Liver (tissue), 9 donors: Measurements from ENCODE around the gene MRPL37. TPM values are rescaled to one million over a fixed set of nuclear protein-coding genes. Genes with fewer than 3 reads are reported as not detected.

Experiments
- DNase-seq: peaks from one replicate; pipeline ENCODE4 v3.0.0-alpha.2; 2017; ENCODE audit warnings: low spot score
- H3K27ac ChIP-seq, 2 donors: one replicate each; pipeline ENCODE4 v1.7.0; 2013; ENCODE audit warnings: inconsistent platforms in 2 of 2, low read length in 2 of 2, control low read depth in 1 of 2, low read depth in 1 of 2, mild to moderate bottlenecking in 1 of 2
- H3K27me3 ChIP-seq, 4 donors: one replicate each; pipeline versions ENCODE4 v1.6.1 to v1.7.0; 2013; ENCODE audit warnings: low read length in 3 of 4, inconsistent platforms in 1 of 4, mild to moderate bottlenecking in 1 of 4, moderate library complexity in 1 of 4; ENCODE audit not compliant: control insufficient read depth in 4 of 4, insufficient read depth in 4 of 4
- H3K36me3 ChIP-seq, 4 donors: one replicate each; pipeline versions ENCODE4 v1.6.1 to v1.7.0; 2013; ENCODE audit warnings: low read length in 3 of 4, mild to moderate bottlenecking in 3 of 4, low read depth in 1 of 4, moderate library complexity in 1 of 4; ENCODE audit not compliant: control insufficient read depth in 4 of 4, insufficient read depth in 3 of 4
- H3K4me1 ChIP-seq, 4 donors: one replicate each; pipeline versions ENCODE4 v1.6.1 to v1.7.0; 2013; ENCODE audit warnings: low read length in 3 of 4, mild to moderate bottlenecking in 3 of 4, moderate library complexity in 1 of 4; ENCODE audit not compliant: control insufficient read depth in 4 of 4, insufficient read depth in 4 of 4
- H3K4me3 ChIP-seq, 3 donors: one replicate each; pipeline versions ENCODE4 v1.6.1 to v1.7.0; 2013; ENCODE audit warnings: low read length in 3 of 3, control low read depth in 1 of 3, low read depth in 1 of 3, mild to moderate bottlenecking in 1 of 3
- H3K9ac ChIP-seq, 2 donors: one replicate each; pipeline ENCODE4 v1.7.0; 2013; ENCODE audit warnings: low read length in 2 of 2, mild to moderate bottlenecking in 2 of 2, moderate library complexity in 2 of 2, control low read depth in 1 of 2, low read depth in 1 of 2
- H3K9me3 ChIP-seq, 4 donors: one replicate each; pipeline versions ENCODE4 v1.6.1 to v1.7.0; 2013; ENCODE audit warnings: low read length in 3 of 4; ENCODE audit not compliant: control insufficient read depth in 4 of 4
- EGR1 ChIP-seq, 2 donors: IDR thresholded peaks; 2 replicates each; pipeline ENCODE4 v1.6.1; 2016 to 2018; ENCODE audit warnings: antibody characterized with exemption in 2 of 2, low read depth in 2 of 2
- FOXA1 ChIP-seq: IDR thresholded peaks from 2 replicates; pipeline ENCODE4 v1.6.1; 2016; ENCODE audit warnings: antibody characterized with exemption
- FOXA2 ChIP-seq: IDR thresholded peaks from 2 replicates; pipeline ENCODE4 v1.6.1; 2016; ENCODE audit warnings: antibody characterized with exemption
- GABPA ChIP-seq, 2 donors: IDR thresholded peaks in 1 of 2; conservative IDR thresholded peaks in 1 of 2; 2 replicates each; pipeline ENCODE4 v1.6.1; 2016; ENCODE audit warnings: antibody characterized with exemption in 2 of 2, mild to moderate bottlenecking in 1 of 2, moderate library complexity in 1 of 2
- HNF4A ChIP-seq, 2 donors: conservative IDR thresholded peaks; 2 replicates each; pipeline ENCODE4 v1.6.1; 2016; ENCODE audit warnings: antibody characterized with exemption in 2 of 2, mild to moderate bottlenecking in 2 of 2
- HNF4G ChIP-seq: IDR thresholded peaks from 2 replicates; pipeline ENCODE4 v1.6.1; 2016; ENCODE audit warnings: antibody characterized with exemption
- JUND ChIP-seq, 2 donors: IDR thresholded peaks; 2 replicates each; pipeline ENCODE4 v1.6.1; 2016; ENCODE audit warnings: antibody characterized with exemption in 2 of 2
- NR2F2 ChIP-seq: IDR thresholded peaks from 2 replicates; pipeline ENCODE4 v1.6.1; 2016; ENCODE audit warnings: antibody characterized with exemption
- RAD21 ChIP-seq, 2 donors: IDR thresholded peaks; 2 replicates each; pipeline ENCODE4 v1.6.1; 2016; ENCODE audit warnings: antibody characterized with exemption in 2 of 2, mild to moderate bottlenecking in 2 of 2
- RXRA ChIP-seq, 2 donors: IDR thresholded peaks; 2 replicates each; pipeline ENCODE4 v1.6.1; 2017 to 2018; ENCODE audit warnings: antibody characterized with exemption in 2 of 2, mild to moderate bottlenecking in 1 of 2
- SP1 ChIP-seq: IDR thresholded peaks from 2 replicates; pipeline ENCODE4 v1.6.1; 2018; ENCODE audit warnings: antibody characterized with exemption, mild to moderate bottlenecking
- TAF1 ChIP-seq: conservative IDR thresholded peaks from 2 replicates; pipeline ENCODE4 v1.6.1; 2016; ENCODE audit warnings: antibody characterized with exemption, mild to moderate bottlenecking
- YY1 ChIP-seq: IDR thresholded peaks from 2 replicates; pipeline ENCODE4 v1.6.1; 2016; ENCODE audit warnings: antibody characterized with exemption, mild to moderate bottlenecking
- WGBS: extraction: QIAGEN DNeasy Blood & Tissue Kit; methylation state at CpG from one replicate; pipeline ENCODE4 v1.1.7; 2013; 5-methylcytosine and 5-hydroxymethylcytosine counted together
- polyA plus RNA-seq, 2 donors: library from polyadenylated mRNA; stranded (reverse) in 1 of 2; unstranded in 1 of 2; fragments of 200-250 nt in 1 of 2; fragments of >200 nt in 1 of 2; fragmentation: Nextera tagmentation in 1 of 2; extraction: Ambion mirVana in 1 of 2; gene quantifications; one replicate each; pipeline versions ENCODE4 v1.2.1 to v1.2.3, GENCODE V29; 2013 to 2015
- total RNA-seq, 2 donors: library from RNA; depleted of rRNA; stranded (reverse); fragments of >200 nt; gene quantifications; one replicate each; pipeline ENCODE4 v1.2.3, GENCODE V29; 2014
- TF ChIP-seq, protein P1 (sequence below): IDR thresholded peaks from 2 replicates; pipeline ENCODE4 v1.6.1; 2016; ENCODE audit warnings: antibody characterized with exemption
- TF ChIP-seq, protein P2 (sequence below): IDR thresholded peaks from 2 replicates; pipeline ENCODE4 v1.6.1; 2016; ENCODE audit warnings: antibody characterized with exemption
- TF ChIP-seq, protein P3 (sequence below): IDR thresholded peaks from 2 replicates; pipeline ENCODE4 v1.6.1; 2016; ENCODE audit warnings: antibody characterized with exemption, mild to moderate bottlenecking
- TF ChIP-seq, protein P4 (sequence below): IDR thresholded peaks from 2 replicates; pipeline ENCODE4 v1.6.1; 2016; ENCODE audit warnings: antibody characterized with exemption
- TF ChIP-seq, protein P5 (sequence below): fragments of 150-350 bp; IDR thresholded peaks from 2 replicates; pipeline ENCODE4 v1.5.1; 2017; ENCODE audit warnings: improper control_type of control experiment, low read depth, low read length; ENCODE audit not compliant: missing input control
- donor health status: healthy.
- donor health status: healthy.
- donor health status: healthy.
- donor health status: healthy.
- donor health status: healthy.

The MRPL37 gene
- total and polyA plus RNA-seq, 4 donors, result 34.7 to 114 (median 69.2) TPM

DNA sequence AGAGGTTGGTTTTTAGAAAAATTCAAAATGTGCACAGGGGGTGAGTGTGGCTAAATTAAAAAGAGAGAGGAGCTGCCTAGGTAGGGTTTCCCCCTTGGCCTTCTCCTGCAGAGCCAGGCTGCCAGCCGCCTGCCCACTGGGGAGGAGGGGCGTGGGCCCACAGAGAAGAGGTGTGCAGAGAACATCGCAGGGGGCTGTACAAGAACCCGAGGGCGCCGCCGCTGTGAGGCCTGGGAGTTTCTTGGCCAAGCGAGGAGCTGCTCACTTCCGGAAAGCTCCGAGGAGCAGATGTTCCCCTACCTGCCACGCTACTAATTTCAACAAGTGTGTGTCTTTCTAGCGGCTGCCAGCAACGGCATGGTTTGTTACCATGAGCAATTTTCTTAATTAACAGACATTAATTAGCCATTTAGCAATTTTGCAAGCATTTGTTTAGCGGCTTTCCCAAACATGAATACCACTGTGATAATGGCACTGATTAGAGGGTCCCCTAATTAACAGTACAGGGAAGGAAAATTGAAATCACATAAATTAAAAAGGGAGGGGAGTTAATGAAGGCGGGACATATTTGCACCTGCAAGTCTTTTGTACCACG is 59.7 kb downstream of the MRPL37 start:
- H3K9me3 ChIP-seq, result no peaks in the 10 kb centered on the region
- H3K4me3 ChIP-seq, result no peak overlapping the region
- peaks cover 0 to 10% (median 4%) of the 10 kb centered on the region in 4 donors for H3K4me1 ChIP-seq
- H3K9ac ChIP-seq, result no peak overlapping the region
- no peak for TF ChIP-seq RAD21 (IDR thresholded peaks at IDR 0.05)
- no peak for TF ChIP-seq FOXA1
- TF ChIP-seq GABPA (IDR thresholded peaks at IDR 0.05 in 1 of 2, conservative IDR thresholded peaks at IDR 0.05 in 1 of 2), result no peak
- TF ChIP-seq, protein P1, sequence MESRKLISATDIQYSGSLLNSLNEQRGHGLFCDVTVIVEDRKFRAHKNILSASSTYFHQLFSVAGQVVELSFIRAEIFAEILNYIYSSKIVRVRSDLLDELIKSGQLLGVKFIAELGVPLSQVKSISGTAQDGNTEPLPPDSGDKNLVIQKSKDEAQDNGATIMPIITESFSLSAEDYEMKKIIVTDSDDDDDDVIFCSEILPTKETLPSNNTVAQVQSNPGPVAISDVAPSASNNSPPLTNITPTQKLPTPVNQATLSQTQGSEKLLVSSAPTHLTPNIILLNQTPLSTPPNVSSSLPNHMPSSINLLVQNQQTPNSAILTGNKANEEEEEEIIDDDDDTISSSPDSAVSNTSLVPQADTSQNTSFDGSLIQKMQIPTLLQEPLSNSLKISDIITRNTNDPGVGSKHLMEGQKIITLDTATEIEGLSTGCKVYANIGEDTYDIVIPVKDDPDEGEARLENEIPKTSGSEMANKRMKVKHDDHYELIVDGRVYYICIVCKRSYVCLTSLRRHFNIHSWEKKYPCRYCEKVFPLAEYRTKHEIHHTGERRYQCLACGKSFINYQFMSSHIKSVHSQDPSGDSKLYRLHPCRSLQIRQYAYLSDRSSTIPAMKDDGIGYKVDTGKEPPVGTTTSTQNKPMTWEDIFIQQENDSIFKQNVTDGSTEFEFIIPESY, result no peak
- TF ChIP-seq, protein P2, sequence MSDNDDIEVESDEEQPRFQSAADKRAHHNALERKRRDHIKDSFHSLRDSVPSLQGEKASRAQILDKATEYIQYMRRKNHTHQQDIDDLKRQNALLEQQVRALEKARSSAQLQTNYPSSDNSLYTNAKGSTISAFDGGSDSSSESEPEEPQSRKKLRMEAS, result no peak
- TF ChIP-seq HNF4G, result no peak
- TF ChIP-seq NR2F2, result no peak
- TF ChIP-seq, protein P3, sequence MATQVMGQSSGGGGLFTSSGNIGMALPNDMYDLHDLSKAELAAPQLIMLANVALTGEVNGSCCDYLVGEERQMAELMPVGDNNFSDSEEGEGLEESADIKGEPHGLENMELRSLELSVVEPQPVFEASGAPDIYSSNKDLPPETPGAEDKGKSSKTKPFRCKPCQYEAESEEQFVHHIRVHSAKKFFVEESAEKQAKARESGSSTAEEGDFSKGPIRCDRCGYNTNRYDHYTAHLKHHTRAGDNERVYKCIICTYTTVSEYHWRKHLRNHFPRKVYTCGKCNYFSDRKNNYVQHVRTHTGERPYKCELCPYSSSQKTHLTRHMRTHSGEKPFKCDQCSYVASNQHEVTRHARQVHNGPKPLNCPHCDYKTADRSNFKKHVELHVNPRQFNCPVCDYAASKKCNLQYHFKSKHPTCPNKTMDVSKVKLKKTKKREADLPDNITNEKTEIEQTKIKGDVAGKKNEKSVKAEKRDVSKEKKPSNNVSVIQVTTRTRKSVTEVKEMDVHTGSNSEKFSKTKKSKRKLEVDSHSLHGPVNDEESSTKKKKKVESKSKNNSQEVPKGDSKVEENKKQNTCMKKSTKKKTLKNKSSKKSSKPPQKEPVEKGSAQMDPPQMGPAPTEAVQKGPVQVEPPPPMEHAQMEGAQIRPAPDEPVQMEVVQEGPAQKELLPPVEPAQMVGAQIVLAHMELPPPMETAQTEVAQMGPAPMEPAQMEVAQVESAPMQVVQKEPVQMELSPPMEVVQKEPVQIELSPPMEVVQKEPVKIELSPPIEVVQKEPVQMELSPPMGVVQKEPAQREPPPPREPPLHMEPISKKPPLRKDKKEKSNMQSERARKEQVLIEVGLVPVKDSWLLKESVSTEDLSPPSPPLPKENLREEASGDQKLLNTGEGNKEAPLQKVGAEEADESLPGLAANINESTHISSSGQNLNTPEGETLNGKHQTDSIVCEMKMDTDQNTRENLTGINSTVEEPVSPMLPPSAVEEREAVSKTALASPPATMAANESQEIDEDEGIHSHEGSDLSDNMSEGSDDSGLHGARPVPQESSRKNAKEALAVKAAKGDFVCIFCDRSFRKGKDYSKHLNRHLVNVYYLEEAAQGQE, result no peak
- no peak for TF ChIP-seq HNF4A (conservative IDR thresholded peaks at IDR 0.05)
- no peak for TF ChIP-seq FOXA2
- TF ChIP-seq, protein P4, sequence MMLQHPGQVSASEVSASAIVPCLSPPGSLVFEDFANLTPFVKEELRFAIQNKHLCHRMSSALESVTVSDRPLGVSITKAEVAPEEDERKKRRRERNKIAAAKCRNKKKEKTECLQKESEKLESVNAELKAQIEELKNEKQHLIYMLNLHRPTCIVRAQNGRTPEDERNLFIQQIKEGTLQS, result no peak
- no peak for TF ChIP-seq YY1
- TF ChIP-seq, protein P5, sequence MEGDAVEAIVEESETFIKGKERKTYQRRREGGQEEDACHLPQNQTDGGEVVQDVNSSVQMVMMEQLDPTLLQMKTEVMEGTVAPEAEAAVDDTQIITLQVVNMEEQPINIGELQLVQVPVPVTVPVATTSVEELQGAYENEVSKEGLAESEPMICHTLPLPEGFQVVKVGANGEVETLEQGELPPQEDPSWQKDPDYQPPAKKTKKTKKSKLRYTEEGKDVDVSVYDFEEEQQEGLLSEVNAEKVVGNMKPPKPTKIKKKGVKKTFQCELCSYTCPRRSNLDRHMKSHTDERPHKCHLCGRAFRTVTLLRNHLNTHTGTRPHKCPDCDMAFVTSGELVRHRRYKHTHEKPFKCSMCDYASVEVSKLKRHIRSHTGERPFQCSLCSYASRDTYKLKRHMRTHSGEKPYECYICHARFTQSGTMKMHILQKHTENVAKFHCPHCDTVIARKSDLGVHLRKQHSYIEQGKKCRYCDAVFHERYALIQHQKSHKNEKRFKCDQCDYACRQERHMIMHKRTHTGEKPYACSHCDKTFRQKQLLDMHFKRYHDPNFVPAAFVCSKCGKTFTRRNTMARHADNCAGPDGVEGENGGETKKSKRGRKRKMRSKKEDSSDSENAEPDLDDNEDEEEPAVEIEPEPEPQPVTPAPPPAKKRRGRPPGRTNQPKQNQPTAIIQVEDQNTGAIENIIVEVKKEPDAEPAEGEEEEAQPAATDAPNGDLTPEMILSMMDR, result no peak
- no peak for TF ChIP-seq JUND (IDR thresholded peaks at IDR 0.05)
- TF ChIP-seq RXRA (IDR thresholded peaks at IDR 0.05), result no peak
- no peak for TF ChIP-seq TAF1
- TF ChIP-seq EGR1 (IDR thresholded peaks at IDR 0.05; ENCODE audit: low read depth in 2 of 2), result no peak
- TF ChIP-seq SP1, result no peak
- no peaks in the 10 kb centered on the region for H3K36me3 ChIP-seq
- no peak for DNase-seq
- WGBS, result 97% methylated on average over 16 of the region's 16 CpGs
- no peak overlapping the region for H3K27ac ChIP-seq
- H3K27me3 ChIP-seq, result no peaks in the 10 kb centered on the region
